ENCODE measurements around the gene PACRG.

PACRG gene

DNA sequence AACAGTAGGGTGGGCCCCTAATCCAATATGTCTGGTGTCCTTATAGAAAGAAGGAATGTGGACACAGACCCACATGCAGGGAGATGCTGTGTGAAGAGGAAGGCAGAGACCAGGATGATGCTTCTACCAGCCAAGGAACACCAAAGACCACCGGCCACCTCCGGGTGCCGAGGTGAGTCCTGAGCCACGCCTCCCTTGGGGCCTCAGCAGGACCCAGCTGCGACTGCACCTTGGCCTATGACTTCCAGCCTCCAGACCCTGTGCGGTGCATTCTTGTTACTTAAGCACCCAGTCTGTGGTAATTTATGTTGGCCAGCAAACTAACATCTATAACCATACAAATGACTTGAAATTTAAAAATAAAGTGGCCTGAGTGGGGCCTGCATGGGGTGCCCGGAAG lies 607.3 kb downstream of the PACRG start:
- no peak for DNase-seq (ENCODE audit: low spot score)

DNA sequence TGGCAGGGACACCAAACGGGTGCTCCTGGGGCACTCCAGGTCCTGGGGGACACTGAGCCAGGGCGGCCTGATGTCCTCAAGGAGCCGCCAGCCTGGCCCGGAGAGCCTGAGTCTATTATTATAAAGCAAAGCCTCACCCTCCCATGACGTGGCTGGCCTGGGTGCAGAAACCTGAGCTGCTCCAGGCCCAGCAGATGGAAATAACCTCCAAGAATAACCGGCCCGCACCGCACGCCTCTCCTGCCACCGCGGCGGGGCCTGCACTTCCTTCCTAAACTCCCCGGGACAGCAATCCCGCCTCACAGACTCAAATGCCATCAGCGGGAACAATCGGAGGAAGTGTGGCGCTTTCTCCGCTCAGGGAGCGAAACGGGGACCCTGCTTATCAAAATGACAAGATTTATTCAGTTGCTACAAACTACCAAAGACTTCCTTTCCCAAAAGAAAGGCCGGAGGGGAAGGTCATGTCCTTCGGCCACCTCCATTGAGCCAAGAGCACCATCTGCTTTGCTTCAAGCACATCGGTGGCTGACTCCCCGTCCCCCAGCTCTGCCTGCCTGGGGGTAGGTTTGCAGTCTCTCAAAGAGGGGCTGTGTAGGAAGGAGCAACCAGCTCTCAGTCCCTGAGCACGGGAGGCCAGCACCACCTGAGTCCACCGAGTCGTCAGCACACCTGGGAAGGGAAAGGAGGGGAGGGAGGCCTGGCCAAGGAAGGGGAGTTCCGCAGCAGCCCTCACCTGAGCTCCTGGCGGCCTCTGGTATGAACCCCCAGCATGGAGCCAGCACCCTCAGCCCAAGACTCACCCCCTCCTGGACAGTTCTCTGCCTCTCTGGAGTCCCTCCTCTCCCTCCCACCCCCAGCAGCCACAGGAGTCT lies 608.1 kb downstream of the PACRG start:
- DNase-seq (ENCODE audit: low spot score) = no peak

DNA sequence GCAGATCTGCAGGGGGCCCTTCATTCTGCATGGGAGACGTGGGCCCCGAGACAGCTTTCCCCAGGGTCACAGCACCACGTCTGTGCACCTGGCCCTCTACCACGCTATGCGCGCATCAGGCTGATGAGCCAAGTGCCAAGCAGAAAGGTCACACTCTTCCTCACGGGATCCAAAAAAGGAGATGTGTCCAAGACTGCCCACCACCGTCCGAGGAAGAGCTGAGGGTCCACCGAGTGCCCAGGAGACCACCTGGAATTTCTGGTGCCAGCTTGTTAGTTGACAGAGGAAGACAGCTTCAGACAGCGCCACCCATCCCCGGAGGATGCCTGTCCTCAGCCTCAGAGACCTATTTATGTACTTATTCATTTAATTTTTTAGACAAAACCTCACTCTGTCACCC lies 609.2 kb downstream of the PACRG start:
- no peak for DNase-seq (ENCODE audit: low spot score)

DNA sequence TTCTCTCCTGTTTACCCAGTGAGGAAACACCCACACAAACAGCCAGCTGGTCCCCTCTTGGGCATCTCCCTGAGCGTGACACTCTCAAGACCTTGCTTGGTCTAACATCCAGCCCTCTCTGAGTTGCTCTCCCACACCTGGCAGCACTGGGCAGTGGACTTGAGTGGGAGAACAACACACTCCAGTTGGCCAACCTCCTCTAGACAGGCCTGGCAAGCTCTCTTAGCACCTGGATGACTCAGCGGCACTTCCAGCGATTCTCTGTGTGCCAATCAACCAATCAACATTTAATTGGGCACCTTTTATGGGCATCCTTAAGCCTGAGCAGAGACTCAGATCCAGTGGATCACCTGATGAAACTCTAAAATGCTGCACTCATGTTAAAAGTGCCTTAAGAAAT lies 610.2 kb downstream of the PACRG start:
- DNase-seq (ENCODE audit: low spot score) = no peak

DNA sequence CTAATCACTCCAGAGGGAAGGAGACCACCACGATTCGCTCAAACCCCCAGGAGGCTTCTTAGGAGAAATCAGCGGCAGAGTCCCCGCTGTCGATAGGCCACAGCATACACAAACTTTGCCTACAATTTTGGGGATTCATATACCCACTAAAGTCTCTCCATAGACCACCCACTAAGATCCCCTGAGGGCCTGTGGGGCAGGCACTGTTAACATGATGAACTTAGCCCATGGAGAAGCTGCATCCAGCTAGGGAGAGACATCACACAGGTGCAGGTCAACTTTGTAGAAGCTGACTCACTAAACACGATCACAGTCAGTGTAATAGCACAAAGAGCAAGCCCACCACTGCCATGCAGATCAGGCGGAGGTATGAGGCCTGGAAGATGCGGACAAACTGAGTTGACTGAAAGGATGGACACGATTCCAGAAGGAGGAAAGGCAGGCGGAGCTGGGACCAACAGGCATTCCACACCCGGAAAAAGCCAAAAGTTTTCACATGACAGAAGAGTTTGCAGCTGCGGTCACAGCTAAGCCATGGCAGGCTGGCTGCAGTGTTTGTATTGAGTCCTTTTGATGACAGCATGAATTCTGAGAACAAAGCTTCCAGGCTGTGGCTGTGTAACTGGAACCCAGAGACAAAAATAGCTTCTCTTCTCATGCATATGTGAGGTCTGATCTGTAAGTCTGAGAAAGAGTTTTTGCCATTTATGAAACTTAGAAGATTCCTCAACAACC lies 611.1 kb downstream of the PACRG start:
- DNase-seq (ENCODE audit: low spot score) = no peak

DNA sequence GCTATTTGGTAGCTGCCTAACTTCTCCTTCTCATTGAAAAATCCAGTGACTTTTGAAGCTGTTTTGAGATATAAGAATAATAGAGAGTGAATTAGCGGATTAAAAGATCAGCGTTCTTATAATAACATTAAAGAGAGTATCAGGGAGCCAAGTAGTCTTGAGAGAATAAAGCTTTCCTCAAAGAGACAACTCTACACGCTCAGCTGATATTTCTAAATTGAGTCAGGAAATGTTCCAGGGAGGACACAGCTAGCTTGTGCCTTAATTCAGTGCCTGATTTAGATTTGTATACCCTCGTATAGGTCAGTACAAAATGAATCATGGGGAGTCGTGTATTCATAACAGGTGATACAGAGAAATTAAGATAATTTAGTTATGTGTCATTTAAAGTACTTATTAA lies 611.7 kb downstream of the PACRG start:
- no peak for DNase-seq (ENCODE audit: low spot score)

DNA sequence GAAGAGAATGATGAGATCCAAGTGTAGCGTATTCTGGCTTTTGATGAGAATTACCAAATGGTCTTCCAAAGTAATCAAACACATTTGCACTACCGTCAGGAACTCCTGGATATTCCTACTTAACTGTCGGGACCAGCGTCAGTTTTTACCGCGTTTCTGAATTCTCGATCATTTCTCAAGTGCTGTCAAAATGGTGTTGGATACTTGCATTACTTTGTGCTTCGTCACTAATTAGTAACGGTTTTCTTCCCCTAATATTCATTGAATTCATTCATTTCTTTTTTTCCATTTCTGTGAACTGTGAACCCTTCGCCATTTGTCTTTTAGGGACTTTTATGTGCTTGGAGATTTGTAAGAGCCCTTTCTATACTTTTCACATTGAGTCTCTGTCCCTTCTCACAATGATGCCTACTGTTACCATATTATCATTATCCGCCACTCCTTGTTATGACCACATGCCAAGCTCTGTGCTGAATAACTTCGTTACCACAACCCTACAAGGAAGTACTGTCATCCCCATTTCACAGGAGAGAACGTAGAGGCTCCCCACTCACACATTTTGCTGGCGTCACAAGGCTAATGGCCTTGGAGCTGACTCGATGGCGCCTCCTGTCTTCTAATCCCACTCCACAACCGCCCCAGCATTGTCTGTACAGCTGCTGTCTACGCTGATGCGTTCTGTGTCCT lies 612.6 kb downstream of the PACRG start:
- DNase-seq (ENCODE audit: low spot score) = no peak

DNA sequence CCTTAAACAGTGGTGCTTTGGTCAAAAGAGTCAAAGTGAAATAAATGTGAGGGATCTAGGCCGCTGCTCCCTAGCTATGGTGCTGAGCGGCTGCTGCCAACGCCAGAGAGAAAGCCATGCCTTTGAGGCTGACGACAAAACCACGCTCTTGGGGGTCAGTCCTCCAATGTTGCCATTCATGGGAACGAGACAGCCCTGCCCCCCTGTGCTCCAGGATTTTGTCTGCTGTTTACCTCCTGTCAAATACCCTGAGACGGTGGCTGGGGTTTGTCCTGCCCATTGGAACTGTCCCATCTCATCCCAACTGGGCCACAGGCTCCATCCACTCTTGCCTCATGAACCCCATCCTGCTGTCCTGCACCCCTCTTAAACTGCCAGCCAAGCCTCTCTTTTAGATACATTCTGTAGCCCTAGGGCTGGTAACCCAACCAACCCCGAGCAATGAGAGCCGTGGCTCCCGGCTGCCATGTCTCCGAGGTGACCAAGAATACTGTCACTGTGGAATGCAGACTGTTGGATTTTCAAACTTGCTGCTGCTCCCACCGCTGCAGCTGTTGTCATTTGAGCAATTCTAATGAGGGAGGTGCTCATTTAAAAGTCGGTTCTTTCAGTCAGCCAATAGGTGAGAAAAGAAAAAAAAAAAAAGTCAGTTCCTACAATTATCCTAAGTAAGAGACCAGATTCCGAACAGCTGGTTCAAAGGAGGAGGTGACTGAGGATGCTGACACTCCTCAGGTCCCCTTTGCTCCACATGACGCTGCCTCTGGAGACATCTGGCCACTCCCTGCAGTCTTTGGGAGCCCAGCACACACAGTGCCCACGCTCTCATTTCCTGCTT lies 613.7 kb downstream of the PACRG start:
- DNase-seq (ENCODE audit: low spot score) = no peak

DNA sequence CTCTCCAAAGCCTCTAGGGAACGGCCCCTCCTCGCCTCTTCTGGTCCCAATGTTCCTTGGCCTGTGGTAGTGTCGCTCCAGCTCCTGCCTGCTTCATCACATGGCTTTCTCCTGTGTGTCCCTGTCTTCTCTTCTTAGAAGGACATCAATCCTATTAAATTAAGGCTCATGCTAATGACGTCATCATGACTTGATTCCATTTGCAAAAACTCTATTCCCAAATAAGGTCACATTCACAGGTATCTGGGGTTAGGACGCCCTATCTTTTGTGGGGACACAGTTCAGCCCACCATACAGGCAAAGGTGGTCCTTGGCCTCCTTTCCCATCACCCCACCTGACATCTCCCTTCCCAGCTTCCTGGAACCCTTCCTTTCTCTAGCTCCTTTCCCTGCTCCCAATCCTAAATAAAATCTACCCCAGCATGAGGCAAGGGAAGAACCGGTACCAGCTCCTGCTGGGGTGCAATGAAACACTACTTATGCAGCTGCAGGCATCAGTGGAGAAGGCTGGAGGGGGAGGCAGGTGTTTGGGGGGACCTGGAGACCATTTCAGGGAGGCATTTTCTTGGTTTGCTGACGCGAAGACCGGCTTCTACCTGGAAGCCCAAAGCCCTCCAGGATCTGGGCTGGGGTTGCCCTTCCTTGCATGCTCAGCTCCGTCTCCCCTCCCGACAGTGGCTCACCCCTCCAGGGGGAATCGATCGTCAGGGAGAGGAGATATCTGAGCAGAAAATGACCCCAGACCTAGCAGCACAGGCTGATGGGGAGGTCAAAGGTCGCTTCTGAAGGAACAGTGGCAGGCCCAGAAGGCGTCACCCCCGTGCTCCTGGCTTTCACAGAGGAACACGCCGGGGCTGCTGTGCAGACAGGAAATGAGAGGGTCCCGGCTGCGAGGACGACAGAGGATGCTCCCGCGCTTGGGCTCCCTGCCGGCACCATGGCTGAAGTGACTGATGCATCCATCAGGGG lies 615.1 kb downstream of the PACRG start:
- DNase-seq (ENCODE audit: low spot score) = no peak

DNA sequence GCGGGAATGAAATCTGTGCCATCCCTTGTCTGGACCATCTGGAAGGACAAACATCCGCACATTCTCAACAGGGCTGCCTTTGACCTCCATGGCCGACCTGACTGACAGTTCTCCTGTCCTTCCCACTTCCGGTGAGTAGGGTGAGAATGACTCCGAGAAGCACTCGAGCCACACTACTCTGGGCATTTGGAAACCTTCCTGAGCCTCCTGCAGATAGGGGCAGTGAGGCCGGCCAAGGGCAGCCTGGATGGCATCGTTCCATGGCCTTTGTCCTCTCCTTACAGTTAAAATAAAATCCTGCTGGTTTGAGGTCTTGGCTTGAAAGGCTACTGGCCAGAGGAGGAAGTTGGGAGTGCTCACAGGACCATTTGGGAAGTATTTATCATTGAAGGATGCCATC lies 615.8 kb downstream of the PACRG start:
- DNase-seq (ENCODE audit: low spot score) = no peak

DNA sequence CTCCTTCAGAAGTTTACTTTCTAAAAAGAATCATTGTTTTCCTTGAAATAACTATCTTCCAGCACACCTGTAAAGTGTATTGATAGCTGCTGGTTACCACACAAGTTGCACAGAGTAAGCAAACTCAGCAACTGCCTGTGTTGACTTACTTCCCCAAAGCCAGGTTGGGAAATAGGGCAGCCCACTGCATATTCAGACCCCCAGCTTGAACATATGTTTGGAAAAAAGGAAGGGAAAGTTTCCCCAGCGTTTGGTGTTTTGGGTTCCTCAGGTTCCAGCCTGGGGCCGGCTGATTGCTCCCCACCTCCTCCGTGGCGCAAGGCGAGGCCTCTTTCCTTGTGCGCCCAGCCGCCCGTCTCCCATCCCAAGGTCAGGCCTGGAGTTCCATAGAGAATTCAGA lies 616.6 kb downstream of the PACRG start:
- no peak for DNase-seq (ENCODE audit: low spot score)

DNA sequence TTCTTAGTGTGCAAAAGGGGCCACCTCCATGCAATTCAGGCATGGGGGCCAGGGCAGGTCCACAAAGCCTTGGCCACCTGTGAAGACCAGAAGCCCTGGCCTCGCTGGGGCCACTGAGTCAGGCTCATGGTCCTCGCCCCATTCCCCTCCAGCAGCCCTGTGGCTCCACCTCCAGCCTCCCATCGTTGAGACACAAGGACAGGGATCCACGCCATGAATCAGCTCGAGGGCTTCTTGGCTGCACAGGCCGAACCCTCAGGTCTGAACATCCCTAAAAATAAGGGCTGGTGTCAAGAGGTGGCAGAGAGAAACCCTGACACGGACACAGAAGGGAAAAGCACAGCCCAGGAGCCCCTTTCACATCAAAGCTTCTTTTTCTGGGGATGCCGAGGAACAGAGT lies 618.2 kb downstream of the PACRG start:
- no peak for DNase-seq (ENCODE audit: low spot score)

DNA sequence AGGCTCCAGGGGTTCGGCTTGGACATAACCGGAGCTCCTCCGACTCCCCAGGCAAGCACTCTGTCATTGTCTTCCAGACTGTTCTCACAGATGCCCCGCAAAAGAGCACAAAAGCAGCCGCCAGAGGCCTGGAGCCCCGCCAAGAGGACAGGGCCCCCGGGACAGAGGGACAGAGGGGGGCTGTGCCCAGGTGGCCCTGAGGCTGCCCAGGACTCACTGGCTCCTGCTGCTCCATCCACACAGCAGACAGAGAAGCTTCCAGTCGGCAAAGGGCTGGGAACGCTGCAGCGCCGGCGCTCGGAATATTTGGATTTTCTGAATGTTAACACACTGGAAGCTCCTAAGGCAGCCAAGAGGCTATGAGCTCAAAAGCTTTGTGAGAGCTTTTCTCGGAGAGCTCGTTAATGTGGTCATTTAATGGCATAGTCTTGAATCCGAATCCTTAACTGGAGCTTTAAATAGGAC lies 618.8 kb downstream of the PACRG start:
- no peak for DNase-seq (ENCODE audit: low spot score)

DNA sequence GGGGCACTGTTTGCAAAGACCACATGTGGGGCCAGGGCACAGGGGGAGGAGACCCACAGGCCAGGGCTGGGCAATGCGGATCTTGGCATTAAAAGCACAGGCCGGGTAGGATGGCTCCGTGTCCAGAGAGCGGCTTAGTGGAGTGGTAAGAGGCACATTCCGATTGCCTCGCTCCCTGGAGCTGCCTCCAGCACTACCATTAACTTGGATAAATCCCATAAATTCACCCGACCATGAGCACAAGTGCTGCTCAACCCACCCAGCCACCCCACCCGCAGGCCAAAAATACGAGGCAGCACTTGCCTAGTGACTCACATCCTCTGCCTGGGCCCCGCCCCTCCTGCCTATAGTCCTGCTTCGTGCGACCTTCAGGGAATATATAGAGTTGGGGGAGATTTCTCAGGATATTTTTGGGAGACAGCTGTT lies 619.3 kb downstream of the PACRG start:
- no peak for DNase-seq (ENCODE audit: low spot score)

DNA sequence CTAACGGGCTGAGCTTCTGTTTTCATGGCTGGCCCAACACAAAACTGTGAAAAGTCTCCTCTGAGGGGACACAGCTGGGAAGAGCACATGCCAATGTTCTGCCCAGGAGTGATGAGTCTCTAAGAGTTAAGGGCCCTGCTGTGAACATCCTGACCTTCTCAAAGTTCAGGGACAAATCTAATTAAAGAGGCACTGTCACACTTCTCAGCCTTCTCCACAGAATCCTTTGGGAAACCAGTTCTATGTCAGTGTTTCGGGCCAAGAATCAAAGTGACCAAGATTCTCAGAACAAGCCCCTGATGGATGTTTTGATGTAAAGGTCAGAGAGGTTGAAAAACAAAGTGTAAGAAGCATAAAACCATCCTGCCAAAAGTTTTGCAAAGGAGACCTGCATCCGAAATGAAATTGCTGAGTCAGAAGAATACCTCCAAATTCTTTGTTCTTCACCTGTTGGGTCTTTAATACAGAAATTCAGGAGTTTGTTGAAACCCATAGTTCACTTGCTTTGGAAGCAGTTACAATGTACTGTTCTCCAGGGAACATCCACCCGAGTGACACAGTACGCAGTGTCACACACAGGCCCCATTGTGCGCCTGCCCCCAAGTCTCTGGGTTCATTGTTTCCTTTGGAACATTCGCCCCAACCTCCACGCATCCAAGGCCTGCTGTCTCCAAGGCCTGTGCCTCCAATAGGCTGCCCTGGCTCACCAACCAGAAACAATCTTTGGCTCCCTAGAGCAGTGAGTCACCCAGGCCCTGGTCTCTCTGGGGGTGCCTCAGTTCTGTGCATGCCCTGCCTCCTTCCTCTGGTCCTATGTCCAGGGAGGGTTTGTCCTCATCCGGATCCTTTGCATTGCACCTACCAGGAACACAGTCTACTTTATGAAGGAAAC lies 621.3 kb downstream of the PACRG start:
- DNase-seq (ENCODE audit: low spot score) = no peak

DNA sequence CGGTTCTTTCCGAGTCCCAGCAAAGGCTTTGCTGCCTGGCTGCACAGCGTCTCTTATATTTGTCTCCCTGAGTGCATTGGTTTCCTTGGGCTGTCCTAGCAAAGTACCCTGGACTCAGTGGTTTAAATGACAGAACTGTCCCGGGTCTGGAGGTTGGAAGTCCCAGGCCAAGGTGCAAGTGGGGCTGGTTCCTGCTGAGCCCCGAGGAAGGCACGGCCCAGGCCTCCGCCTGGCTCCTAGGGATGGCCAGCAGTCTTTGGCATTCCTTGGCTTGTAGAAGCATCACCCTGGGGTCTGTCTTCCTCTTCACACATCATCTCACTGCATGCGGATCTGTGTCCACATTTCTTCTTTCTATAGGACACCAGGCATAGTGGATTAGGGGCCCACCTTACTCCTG lies 621.9 kb downstream of the PACRG start:
- DNase-seq (ENCODE audit: low spot score) = no peak

DNA sequence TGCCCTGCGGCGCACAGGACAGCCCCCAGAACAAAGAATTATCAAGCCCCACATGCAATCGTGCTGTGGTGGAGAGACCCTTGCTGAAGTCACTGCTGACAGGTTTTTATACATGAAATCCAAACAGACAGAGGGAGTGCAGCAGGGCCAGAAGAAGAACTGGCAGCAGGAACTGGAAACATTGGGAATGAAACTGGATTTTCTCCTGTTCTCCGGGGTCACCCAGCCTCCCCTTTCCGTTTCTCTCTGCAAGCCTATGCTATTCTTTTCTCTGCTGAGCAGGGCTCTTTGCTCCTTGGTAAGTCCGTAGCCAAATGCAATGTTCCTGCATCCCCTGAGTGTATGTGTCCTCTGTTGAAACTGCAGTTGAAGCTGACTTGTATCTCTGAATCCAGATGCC lies 623.2 kb downstream of the PACRG start:
- DNase-seq (ENCODE audit: low spot score) = no peak

DNA sequence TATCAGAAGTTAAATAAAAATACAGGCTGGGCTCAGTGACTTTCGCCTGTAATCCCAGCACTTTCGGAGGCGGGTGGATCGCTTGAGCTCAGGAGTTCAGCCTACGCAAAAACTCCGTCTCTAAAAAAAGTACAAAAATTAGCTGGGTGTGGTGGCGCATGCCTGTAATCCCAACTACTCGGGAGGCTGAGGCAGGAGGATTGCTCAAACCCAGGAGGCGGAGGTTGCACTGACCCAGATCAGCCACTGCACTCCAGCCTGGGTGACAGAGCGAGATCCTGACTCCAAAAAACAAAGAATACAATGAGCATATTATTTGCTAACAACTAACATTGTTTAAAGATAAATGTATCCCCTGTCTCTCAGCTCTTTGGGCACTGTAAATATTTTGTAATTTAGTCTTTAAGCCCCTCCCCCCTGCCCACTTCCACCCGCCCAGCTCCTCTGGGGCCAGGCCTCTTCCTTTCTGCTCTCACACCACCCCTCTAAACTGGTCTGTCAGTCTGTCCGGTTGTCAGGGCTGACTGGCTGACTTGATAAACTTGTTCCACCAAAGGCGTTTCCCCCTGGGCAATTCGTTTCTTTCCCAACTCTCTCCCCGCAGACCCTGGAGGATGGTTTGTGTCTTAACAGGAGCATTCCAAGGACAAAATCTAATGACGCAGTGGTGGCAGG lies 624.4 kb downstream of the PACRG start:
- DNase-seq (ENCODE audit: low spot score) = no peak

DNA sequence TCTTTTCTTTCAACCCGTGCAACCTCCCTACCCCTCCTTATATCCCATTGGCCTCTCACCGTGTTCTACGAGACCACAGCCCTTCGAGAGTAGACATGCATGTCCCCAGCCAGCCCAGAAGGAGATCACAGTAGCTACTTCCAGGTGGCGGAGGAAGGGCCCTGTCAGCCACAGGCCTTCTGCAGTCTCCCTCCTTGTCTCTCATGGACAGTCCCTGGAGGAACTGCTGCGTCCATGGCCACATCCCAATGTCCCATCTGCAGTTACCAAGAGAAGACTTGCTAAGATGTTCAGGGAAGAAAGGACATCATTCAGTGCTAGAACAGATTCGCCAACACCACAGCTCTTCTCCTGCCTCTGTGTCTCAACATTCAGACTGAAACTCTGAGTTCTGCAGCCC lies 625.2 kb downstream of the PACRG start:
- DNase-seq (ENCODE audit: low spot score) = no peak
